ENCODE measurements around the gene FAM20B.
"Not testable (repeated sequence)": the region's sequence is repeated elsewhere in the genome, so short reads cannot be mapped to it uniquely, and the experiment has no call there.

The FAM20B gene

DNA sequence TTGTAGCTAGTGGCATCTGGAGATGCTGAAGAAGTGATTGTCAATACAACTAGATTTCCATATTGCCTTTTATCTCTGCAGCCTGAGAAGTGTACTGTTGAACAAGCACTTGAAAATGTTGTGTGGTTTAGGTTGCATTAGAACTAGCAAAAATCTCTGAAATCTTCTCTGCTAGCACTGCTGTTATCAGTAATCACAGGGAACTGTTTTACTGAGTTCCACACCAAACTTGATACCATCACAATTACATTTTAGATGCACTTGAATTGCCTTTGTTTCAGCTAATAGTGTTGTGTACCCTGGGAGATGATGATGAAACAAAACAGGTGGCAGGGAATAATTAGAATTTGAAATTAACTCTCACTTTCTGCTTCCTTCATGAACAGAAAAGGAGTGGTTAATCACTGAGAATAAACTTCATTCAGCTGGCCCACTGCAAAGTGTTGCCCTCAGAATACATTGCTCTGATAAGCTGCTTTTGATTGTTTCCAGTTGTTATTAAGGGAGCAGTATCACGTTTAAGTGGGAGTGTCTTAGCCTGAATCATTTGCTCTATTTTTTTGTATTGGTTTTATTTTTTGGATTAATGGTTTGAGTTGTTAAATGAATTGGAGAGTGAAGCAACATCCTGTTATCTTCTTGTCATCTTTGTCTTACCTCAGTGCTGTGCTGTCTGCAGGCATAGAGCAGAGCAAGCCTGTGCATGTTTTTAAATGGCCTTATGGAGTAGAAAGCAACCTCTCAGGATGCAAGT is 13.0 kb downstream of the FAM20B start:
- no peak overlapping the region for H3K27ac ChIP-seq (ENCODE audit: low read depth, low read length, poor library complexity, severe bottlenecking)
- H3K9me3 ChIP-seq (ENCODE audit: low read length) = 0 out of 2 replicates have a peak, but pooled peaks cover 4% of the 10 kb centered on the region
- no peak overlapping the region for H2AFZ ChIP-seq (ENCODE audit: low read length)
- no peaks in the 10 kb centered on the region for H3F3A ChIP-seq (ENCODE audit: insufficient read depth, low read length)
- no peaks in the 10 kb centered on the region for H4K20me1 ChIP-seq (ENCODE audit: insufficient read depth, low read length)
- no peaks in the 10 kb centered on the region for H3K27me3 ChIP-seq (ENCODE audit: insufficient read depth, low read length)
- H3K9ac ChIP-seq (ENCODE audit: low read length) = no peak overlapping the region
- no peak for TF ChIP-seq CTCF (IDR thresholded peaks at IDR 0.05; ENCODE audit: low read length)
- no peak for TF ChIP-seq EZH2 (IDR thresholded peaks at IDR 0.05; ENCODE audit: borderline replicate concordance, low read length)
- no peak overlapping the region for H3K4me2 ChIP-seq (ENCODE audit: low read length)
- H3K79me2 ChIP-seq (ENCODE audit: insufficient read depth, low read length) = no peaks in the 10 kb centered on the region
- H3K4me3 ChIP-seq (ENCODE audit: low read depth, low read length, poor library complexity, severe bottlenecking) = no peak overlapping the region
- no peaks in the 10 kb centered on the region; the same call in 1 of the 2 replicates for H3K36me3 ChIP-seq (ENCODE audit: insufficient read depth, low read length)
- H3K4me1 ChIP-seq (ENCODE audit: insufficient read depth, low read length, severe bottlenecking) = peaks cover 3% of the 10 kb centered on the region
- no peaks in the 10 kb centered on the region for H3K9me2 ChIP-seq (ENCODE audit: low read depth, low read length)

GRCh38 chr1:179039502-179040174 is 13.9 kb downstream of the FAM20B start:
- not testable (repeated sequence) for H3K4me3 ChIP-seq (ENCODE audit: low read depth, low read length, poor library complexity, severe bottlenecking); H3K9me2 ChIP-seq (ENCODE audit: low read depth, low read length); H3K27ac ChIP-seq (ENCODE audit: low read depth, low read length, poor library complexity, severe bottlenecking); H3K9me3 ChIP-seq (ENCODE audit: low read length); H3K4me2 ChIP-seq (ENCODE audit: low read length); H3F3A ChIP-seq (ENCODE audit: insufficient read depth, low read length); H3K79me2 ChIP-seq (ENCODE audit: insufficient read depth, low read length); H2AFZ ChIP-seq (ENCODE audit: low read length); H3K4me1 ChIP-seq (ENCODE audit: insufficient read depth, low read length, severe bottlenecking); H4K20me1 ChIP-seq (ENCODE audit: insufficient read depth, low read length); H3K36me3 ChIP-seq (ENCODE audit: insufficient read depth, low read length); H3K9ac ChIP-seq (ENCODE audit: low read length); H3K27me3 ChIP-seq (ENCODE audit: insufficient read depth, low read length)

DNA sequence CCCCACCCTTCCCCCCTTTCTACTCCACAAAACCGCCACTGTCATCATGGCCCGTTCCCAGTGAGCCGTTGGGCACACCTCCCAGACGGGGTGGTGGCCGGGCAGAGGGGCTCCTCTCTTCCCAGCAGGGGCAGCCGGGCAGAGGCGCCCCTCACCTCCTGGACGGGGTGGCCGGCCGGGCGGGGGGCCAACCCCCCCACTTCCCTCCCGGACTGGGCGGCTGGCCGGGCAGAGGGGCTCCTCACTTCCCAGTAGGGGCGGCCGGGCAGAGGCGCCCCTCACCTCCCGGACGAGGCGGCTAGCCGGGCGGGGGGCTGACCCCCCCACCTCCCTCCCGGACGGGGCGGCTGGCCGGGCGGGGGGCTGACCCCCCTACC is 14.5 kb downstream of the FAM20B start:
- H3K9ac ChIP-seq (ENCODE audit: low read length); H3K9me2 ChIP-seq (ENCODE audit: low read depth, low read length); H3K4me3 ChIP-seq (ENCODE audit: low read depth, low read length, poor library complexity, severe bottlenecking); H3K27ac ChIP-seq (ENCODE audit: low read depth, low read length, poor library complexity, severe bottlenecking); H3K4me2 ChIP-seq (ENCODE audit: low read length); H3K4me1 ChIP-seq (ENCODE audit: insufficient read depth, low read length, severe bottlenecking); H3K36me3 ChIP-seq (ENCODE audit: insufficient read depth, low read length); H2AFZ ChIP-seq (ENCODE audit: low read length); H3K27me3 ChIP-seq (ENCODE audit: insufficient read depth, low read length); H4K20me1 ChIP-seq (ENCODE audit: insufficient read depth, low read length); H3K9me3 ChIP-seq (ENCODE audit: low read length); H3K79me2 ChIP-seq (ENCODE audit: insufficient read depth, low read length); H3F3A ChIP-seq (ENCODE audit: insufficient read depth, low read length): not testable (repeated sequence)

DNA sequence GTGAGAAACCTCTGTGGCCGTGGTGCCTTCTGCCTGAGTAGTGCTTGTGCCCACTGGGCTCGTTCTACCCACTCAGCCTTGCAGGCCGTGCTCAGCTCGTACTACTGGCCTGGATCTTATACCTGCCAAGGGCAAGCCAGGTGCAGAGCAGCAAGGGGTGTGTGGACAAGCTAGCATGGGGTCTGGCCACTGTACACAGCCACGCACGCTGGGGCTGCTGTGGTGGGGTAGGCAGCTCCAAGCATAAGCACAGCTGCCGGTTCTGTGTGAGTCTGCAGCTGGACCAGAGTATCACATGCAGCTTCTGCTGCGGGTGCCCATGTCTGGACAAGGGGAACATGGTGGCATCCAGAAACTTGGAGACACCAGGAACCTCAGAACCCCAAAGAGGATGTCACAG is 16.4 kb downstream of the FAM20B start:
- H4K20me1 ChIP-seq (ENCODE audit: insufficient read depth, low read length) = no peaks in the 10 kb centered on the region
- H2AFZ ChIP-seq (ENCODE audit: low read length) = no peak overlapping the region
- H3K4me1 ChIP-seq (ENCODE audit: insufficient read depth, low read length, severe bottlenecking) = no peaks in the 10 kb centered on the region
- H3K9ac ChIP-seq (ENCODE audit: low read length) = no peak overlapping the region
- H3K27me3 ChIP-seq (ENCODE audit: insufficient read depth, low read length) = no peaks in the 10 kb centered on the region
- no peaks in the 10 kb centered on the region for H3K9me2 ChIP-seq (ENCODE audit: low read depth, low read length)
- no peak overlapping the region for H3K4me2 ChIP-seq (ENCODE audit: low read length)
- no peak overlapping the region for H3K27ac ChIP-seq (ENCODE audit: low read depth, low read length, poor library complexity, severe bottlenecking)
- no peak overlapping the region for H3K4me3 ChIP-seq (ENCODE audit: low read depth, low read length, poor library complexity, severe bottlenecking)
- TF ChIP-seq CTCF (IDR thresholded peaks at IDR 0.05; ENCODE audit: low read length) (no peak), EZH2 (IDR thresholded peaks at IDR 0.05; ENCODE audit: borderline replicate concordance, low read length) (no peak)
- peaks cover 5% of the 10 kb centered on the region; the same call in 1 of the 2 replicates for H3K36me3 ChIP-seq (ENCODE audit: insufficient read depth, low read length)
- H3K79me2 ChIP-seq (ENCODE audit: insufficient read depth, low read length) = no peaks in the 10 kb centered on the region
- H3F3A ChIP-seq (ENCODE audit: insufficient read depth, low read length) = no peaks in the 10 kb centered on the region
- 0 out of 2 replicates have a peak, but pooled peaks cover 6% of the 10 kb centered on the region for H3K9me3 ChIP-seq (ENCODE audit: low read length)

Measured in OCI-LY1 (cell line).